Kidney epithelial cell (primary cell): ENCODE measurements around the gene ABLIM3. TPM values are rescaled to one million over a fixed set of nuclear protein-coding genes. Genes with fewer than 3 reads are reported as not detected.

Experiments used
- DNase-seq: peaks from one replicate; pipeline ENCODE4 v3.0.0-alpha.2; 2010; ENCODE audit warnings: low read depth
- H3K27me3 ChIP-seq: 2 replicates; pipeline ENCODE4 v1.6.0; 2011; ENCODE audit warnings: low read length; ENCODE audit not compliant: control insufficient read depth, insufficient read depth
- H3K36me3 ChIP-seq: 2 replicates; pipeline ENCODE4 v1.5.1; 2011; ENCODE audit warnings: low read length; ENCODE audit not compliant: control insufficient read depth, insufficient read depth
- H3K4me3 ChIP-seq: 2 replicates; pipeline ENCODE4 v1.5.1; 2011; ENCODE audit warnings: low read depth, mild to moderate bottlenecking, control low read depth, low read length
- CTCF ChIP-seq: IDR thresholded peaks from 2 replicates; pipeline ENCODE4 v1.5.1; 2011; ENCODE audit warnings: mild to moderate bottlenecking, moderate library complexity, low read length, control low read depth, inconsistent platforms; ENCODE audit not compliant: insufficient read depth, poor library complexity, severe bottlenecking
- total RNA-seq: library from RNA; depleted of rRNA; stranded (reverse); fragments of >200 nt; gene quantifications from 2 replicates; pipeline ENCODE4 v1.2.3, GENCODE V29; 2015

Gene ABLIM3
- total RNA-seq, 1 donor from 2014 or later = 35.2 TPM

- H3K27me3 ChIP-seq = no peaks in the 10 kb centered on the region
- H3K36me3 ChIP-seq = no peaks in the 10 kb centered on the region
- no peak overlapping the region for H3K4me3 ChIP-seq
- TF ChIP-seq CTCF = no peak
- no peak for DNase-seq
Observed at GRCh38 chr5:149302641-149303040, 161.3 kb downstream of the ABLIM3 start.

GRCh38 chr5:149303210-149303609 lies 161.9 kb downstream of the ABLIM3 start:
- TF ChIP-seq CTCF = no peak
- Histone ChIP-seq H3K36me3 (no peaks in the 10 kb centered on the region), H3K27me3 (no peaks in the 10 kb centered on the region), H3K4me3 (no peak overlapping the region)
- DNase-seq = no peak

- Histone ChIP-seq H3K36me3 (no peaks in the 10 kb centered on the region), H3K27me3 (no peaks in the 10 kb centered on the region), H3K4me3 (no peak overlapping the region)
- no peak for TF ChIP-seq CTCF
- no peak for DNase-seq
Observed at GRCh38 chr5:149304195-149305078, 163.1 kb downstream of the ABLIM3 start.

- no peak for DNase-seq
Observed at GRCh38 chr5:149309354-149309753, 168.1 kb downstream of the ABLIM3 start.

More at GRCh38 chr5:149309354-149309753, 168.1 kb downstream of the ABLIM3 start:
- no peaks in the 10 kb centered on the region for H3K27me3 ChIP-seq
- H3K4me3 ChIP-seq = no peak overlapping the region
- TF ChIP-seq CTCF = no peak
- H3K36me3 ChIP-seq = no peaks in the 10 kb centered on the region

Other genes starting within 250 kb of the ABLIM3 start
- gene SH3TC2, start 78.4 kb upstream of the ABLIM3 start, total RNA-seq = 7.9 and 8.4 TPM in 2 replicates
- gene AFAP1L1, start 130.4 kb downstream of the ABLIM3 start, total RNA-seq = 15.3 and 15.5 TPM in 2 replicates
- gene GRPEL2, start 204.0 kb downstream of the ABLIM3 start, total RNA-seq = 30.3 and 30.7 TPM in 2 replicates
- 8.6 and 11.9 TPM in 2 replicates for gene PCYOX1L, start 216.6 kb downstream of the ABLIM3 start, total RNA-seq
- not detected in 2 replicates for gene IL17B, start 237.8 kb downstream of the ABLIM3 start, total RNA-seq